OCI-LY7 (cell line): ENCODE data around the gene UVRAG.

ENCODE experiments used
- CTCF ChIP-seq: fragments of 200-600 bp; sonication (generic); conservative IDR thresholded peaks from 2 replicates; pipeline ENCODE4 v1.5.1; 2014; ENCODE audit warnings: mild to moderate bottlenecking, antibody characterized with exemption, low read length, moderate library complexity, mixed read lengths
- EZH2phosphoT487 ChIP-seq: fragments of 200-600 bp; sonication (generic); IDR thresholded peaks from 2 replicates; pipeline ENCODE4 v1.6.1; 2018; ENCODE audit warnings: low read depth, borderline replicate concordance, mild to moderate bottlenecking, mixed run types, antibody characterized with exemption, low read length, moderate library complexity, mixed read lengths

GRCh38 chr11:75781831-75782230 lies 33.2 kb upstream of the UVRAG start:
- TF ChIP-seq CTCF (no peak), EZH2phosphoT487 (no peak)
